GM23248 (cell line): ENCODE data around the gene FREM1. TPM values are rescaled to one million over a fixed set of nuclear protein-coding genes. Genes with fewer than 3 reads are reported as not detected.

Experiments
- DNase-seq: peaks from one replicate; pipeline ENCODE4 v3.0.0-alpha.2; 2015
- H2AFZ ChIP-seq: fragments of 200-600 bp; sonication (generic); 2 replicates; pipeline ENCODE4 v1.6.1; 2016; ENCODE audit warnings: antibody characterized with exemption
- H3F3A ChIP-seq: fragments of 200-600 bp; sonication (generic); 2 replicates; pipeline ENCODE4 v1.6.1; 2016; ENCODE audit warnings: mild to moderate bottlenecking, antibody characterized with exemption, mixed run types; ENCODE audit not compliant: insufficient read depth
- H3K27ac ChIP-seq: fragments of 200-600 bp; sonication (generic); 2 replicates; pipeline ENCODE4 v1.5.1; 2016; ENCODE audit warnings: mild to moderate bottlenecking
- H3K27me3 ChIP-seq: fragments of 200-600 bp; sonication (generic); replicated peaks from 2 replicates; pipeline ENCODE4 v1.6.1; 2016; ENCODE audit warnings: mild to moderate bottlenecking; ENCODE audit not compliant: insufficient read depth
- H3K36me3 ChIP-seq: fragments of 200-600 bp; sonication (generic); 2 replicates; pipeline ENCODE4 v1.6.1; 2016; ENCODE audit warnings: low read depth, mild to moderate bottlenecking
- H3K4me1 ChIP-seq: fragments of 200-600 bp; sonication (generic); 2 replicates; pipeline ENCODE4 v1.6.1; 2016; ENCODE audit warnings: mild to moderate bottlenecking; ENCODE audit not compliant: insufficient read depth
- H3K4me2 ChIP-seq: fragments of 200-600 bp; sonication (generic); one replicate; pipeline ENCODE4 v1.6.1; 2016; ENCODE audit warnings: mild to moderate bottlenecking; ENCODE audit not compliant: unreplicated experiment
- H3K4me3 ChIP-seq: fragments of 200-600 bp; sonication (generic); 2 replicates; pipeline ENCODE4 v1.5.1; 2016; ENCODE audit warnings: mild to moderate bottlenecking
- H3K79me2 ChIP-seq: fragments of 200-600 bp; sonication (generic); 2 replicates; pipeline ENCODE4 v1.6.1; 2016; ENCODE audit warnings: mild to moderate bottlenecking; ENCODE audit not compliant: insufficient read depth
- H3K9ac ChIP-seq: fragments of 200-600 bp; sonication (generic); 2 replicates; pipeline ENCODE4 v1.6.1; 2016; ENCODE audit warnings: mild to moderate bottlenecking
- H3K9me2 ChIP-seq: fragments of 200-600 bp; sonication (generic); 2 replicates; pipeline ENCODE4 v1.6.1; 2016; ENCODE audit warnings: mixed run types, mild to moderate bottlenecking, moderate library complexity; ENCODE audit not compliant: insufficient read depth
- H3K9me3 ChIP-seq: fragments of 200-600 bp; sonication (generic); one replicate; pipeline ENCODE4 v1.6.1; 2017; ENCODE audit warnings: low read depth
- H4K20me1 ChIP-seq: fragments of 200-600 bp; sonication (generic); 2 replicates; pipeline ENCODE4 v1.6.0; 2016; ENCODE audit not compliant: insufficient read depth
- EZH2 ChIP-seq: fragments of 200-600 bp; sonication (generic); IDR thresholded peaks from 2 replicates; pipeline ENCODE4 v1.6.1; 2018; ENCODE audit warnings: antibody characterized with exemption, mild to moderate bottlenecking; ENCODE audit not compliant: insufficient read depth, poor library complexity, severe bottlenecking
- EZH2phosphoT487 ChIP-seq: fragments of 200-600 bp; sonication (generic); IDR thresholded peaks from 2 replicates; pipeline ENCODE4 v1.6.1; 2018; ENCODE audit warnings: antibody characterized with exemption, moderate library complexity, mild to moderate bottlenecking, low read depth; ENCODE audit not compliant: insufficient read depth
- WGBS, 2 experiments: methylation state at CpG; one replicate each; pipeline ENCODE4 v1.1.6; 2015 to 2017; ENCODE audit warnings: low lambda C conversion rate in 2 of 2, low coverage in 1 of 2; ENCODE audit errors: missing lambda C conversion rate in 2 of 2; 5-methylcytosine and 5-hydroxymethylcytosine counted together
- in situ Hi-C: fragments of 300-500 bp; cut with MboI; formaldehyde crosslinking; loops from 2 replicates; pipeline ENCODE4 v1.15.0; 2020
- polyA plus RNA-seq: library from polyadenylated mRNA; unstranded; fragments of >200 nt; fragmentation: Nextera tagmentation; extraction: Ambion mirVana; gene quantifications from 2 replicates; pipeline ENCODE4 v1.2.1, GENCODE V29; 2016
- total RNA-seq: library from RNA; depleted of rRNA; stranded (reverse); fragments of >200 nt; shearing (Covaris generic); gene quantifications from 2 replicates; pipeline ENCODE4 v1.2.3, GENCODE V29; 2014; rRNA removed

FREM1 gene
- 0.11 and 0.51 TPM in 2 replicates for total RNA-seq
- 0.25 and 0.31 TPM in 2 replicates for polyA plus RNA-seq

- Histone ChIP-seq H4K20me1 (no peaks in the 10 kb centered on the region), H3K4me3 (peak within 1 kb of the TSS; percentile 59), H3K79me2 (no peaks in the 10 kb centered on the region), H3K9me3 (no peaks in the 10 kb centered on the region), H3K27ac (no peak within 1 kb of the TSS), H3K9ac (peak within 1 kb of the TSS; percentile 22; the same call in 1 of the 2 replicates), H3K4me1 (0 out of 2 replicates have a peak, but pooled peaks cover 5% of the 10 kb centered on the region), H3K27me3 (no peaks in the 10 kb centered on the region), H3K9me2 (no peaks in the 10 kb centered on the region), H3F3A (no peaks in the 10 kb centered on the region), H2AFZ (peak within 1 kb of the TSS; percentile 67), H3K36me3 (no peaks in the 10 kb centered on the region), H3K4me2 (peak within 1 kb of the TSS; percentile 56)
- in situ Hi-C loops, result no loop called here
- no peak for TF ChIP-seq EZH2phosphoT487
- no peak for TF ChIP-seq EZH2
- DNase-seq, result peak; percentile 45
- WGBS, 2 experiments, result 10 to 13% methylated on average over 18 of the region's 18 CpGs
Observed at GRCh38 chr9:14909961-14910805, at the start of gene FREM1. TSS of gene FREM1 (minus strand) at chr9:14910428. CDS start at chr9:14868977, 41,451 bp downstream.

GRCh38 chr9:14958989-14959388, 48.8 kb upstream of the FREM1 start:
- H3K4me3 ChIP-seq, result no peak overlapping the region
- H3F3A ChIP-seq, result no peaks in the 10 kb centered on the region
- TF ChIP-seq EZH2 (no peak), EZH2phosphoT487 (no peak)
- in situ Hi-C loops, result no loop called here
- H3K36me3 ChIP-seq, result no peaks in the 10 kb centered on the region
- no peak for DNase-seq
- H3K4me1 ChIP-seq, result 0 out of 2 replicates have a peak, but pooled peaks cover 12% of the 10 kb centered on the region
- no peaks in the 10 kb centered on the region for H3K9me3 ChIP-seq
- no peaks in the 10 kb centered on the region for H3K27me3 ChIP-seq
- H3K79me2 ChIP-seq, result no peaks in the 10 kb centered on the region
- no peak overlapping the region for H3K9ac ChIP-seq
- no peak overlapping the region for H3K27ac ChIP-seq
- no peaks in the 10 kb centered on the region for H3K9me2 ChIP-seq
- no peak overlapping the region for H2AFZ ChIP-seq
- no peak overlapping the region for H3K4me2 ChIP-seq
- no peaks in the 10 kb centered on the region for H4K20me1 ChIP-seq

- Histone ChIP-seq H3K4me2 (no peak overlapping the region), H4K20me1 (no peaks in the 10 kb centered on the region), H3F3A (no peaks in the 10 kb centered on the region), H3K27ac (no peak overlapping the region), H3K79me2 (no peaks in the 10 kb centered on the region), H3K9me3 (no peaks in the 10 kb centered on the region), H3K4me3 (no peak overlapping the region), H2AFZ (no peak overlapping the region), H3K9ac (no peak overlapping the region), H3K27me3 (no peaks in the 10 kb centered on the region), H3K4me1 (0 out of 2 replicates have a peak, but pooled peaks cover 10% of the 10 kb centered on the region), H3K36me3 (no peaks in the 10 kb centered on the region), H3K9me2 (no peaks in the 10 kb centered on the region)
- no peak for TF ChIP-seq EZH2
- no peak for TF ChIP-seq EZH2phosphoT487
- no peak for DNase-seq
- 21 to 43% methylated on average over 2 of the region's 2 CpGs for WGBS, 2 experiments
- in situ Hi-C loops, result no loop called here
Observed at GRCh38 chr9:14957109-14957508, 46.9 kb upstream of the FREM1 start.

GRCh38 chr9:14956208-14956607, 46.0 kb upstream of the FREM1 start:
- DNase-seq, result no peak
- no peak overlapping the region for H3K9ac ChIP-seq
- TF ChIP-seq EZH2 (no peak), EZH2phosphoT487 (no peak)
- in situ Hi-C loops, result no loop called here
- H3K9me3 ChIP-seq, result no peaks in the 10 kb centered on the region
- H3K27ac ChIP-seq, result no peak overlapping the region
- H3K4me3 ChIP-seq, result no peak overlapping the region
- 0 out of 2 replicates have a peak, but pooled peaks cover 4% of the 10 kb centered on the region for H3K4me1 ChIP-seq
- no peaks in the 10 kb centered on the region for H3K36me3 ChIP-seq
- no peaks in the 10 kb centered on the region for H3F3A ChIP-seq
- H3K9me2 ChIP-seq, result no peaks in the 10 kb centered on the region
- no peaks in the 10 kb centered on the region for H4K20me1 ChIP-seq
- H3K27me3 ChIP-seq, result no peaks in the 10 kb centered on the region
- H2AFZ ChIP-seq, result no peak overlapping the region
- H3K4me2 ChIP-seq, result no peak overlapping the region
- WGBS, 2 experiments, result 18 to 19% methylated on average over 2 of the region's 2 CpGs
- H3K79me2 ChIP-seq, result no peaks in the 10 kb centered on the region

DNA sequence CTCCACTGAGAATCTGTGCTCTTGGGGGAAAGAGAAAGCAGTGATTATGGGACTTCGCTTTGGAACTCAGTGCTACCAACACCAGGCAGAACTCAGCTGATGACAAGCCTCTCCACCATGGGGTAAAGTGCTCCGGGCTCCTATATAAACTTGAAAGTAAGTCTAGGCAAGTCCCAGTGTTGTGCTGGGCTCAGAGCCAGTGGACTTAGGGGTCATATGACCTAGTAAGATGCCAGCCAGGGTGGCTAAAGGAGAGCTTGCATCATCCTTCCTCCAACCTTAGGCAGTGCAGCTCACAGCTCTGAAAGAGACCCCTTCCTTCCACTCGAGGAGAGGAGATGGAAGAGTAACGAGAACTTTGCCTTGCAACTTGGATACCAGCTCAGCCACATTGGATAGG, 35.1 kb upstream of the FREM1 start:
- in situ Hi-C loops, result no loop called here
- no peak overlapping the region for H3K27ac ChIP-seq
- H3K27me3 ChIP-seq, result no peaks in the 10 kb centered on the region
- H3K9me2 ChIP-seq, result no peaks in the 10 kb centered on the region
- no peak overlapping the region for H3K4me2 ChIP-seq
- no peaks in the 10 kb centered on the region for H3K9me3 ChIP-seq
- WGBS, 2 experiments, result 78 to 85% methylated on average over 4 of the region's 4 CpGs
- no peak overlapping the region for H3K9ac ChIP-seq
- no peaks in the 10 kb centered on the region for H4K20me1 ChIP-seq
- no peak overlapping the region for H3K4me3 ChIP-seq
- no peaks in the 10 kb centered on the region for H3K36me3 ChIP-seq
- TF ChIP-seq EZH2phosphoT487 (no peak), EZH2 (no peak)
- H3F3A ChIP-seq, result no peaks in the 10 kb centered on the region
- no peaks in the 10 kb centered on the region for H3K79me2 ChIP-seq
- no peak for DNase-seq
- H3K4me1 ChIP-seq, result no peaks in the 10 kb centered on the region
- H2AFZ ChIP-seq, result no peak overlapping the region
